H9 (cell line): ENCODE results near the gene NEUROG1. TPM values are rescaled to one million over a fixed set of nuclear protein-coding genes. Genes with fewer than 3 reads are reported as not detected.

Experiments used
- DNase-seq: peaks from one replicate; pipeline ENCODE4 v3.0.0-alpha.2; 2017
- H2AFZ ChIP-seq: one replicate; pipeline ENCODE4 v1.6.1; 2013; ENCODE audit warnings: mild to moderate bottlenecking, low read length, control low read depth, moderate library complexity
- H2AK5ac ChIP-seq: 2 replicates; pipeline ENCODE4 v1.6.1; 2013; ENCODE audit warnings: low read length, control low read depth, mixed read lengths; ENCODE audit not compliant: insufficient read length
- H2BK120ac ChIP-seq: one replicate; pipeline ENCODE4 v1.6.1; 2013; ENCODE audit warnings: low read depth, mild to moderate bottlenecking, low read length, control low read depth, inconsistent platforms; ENCODE audit not compliant: poor library complexity, severe bottlenecking
- H2BK12ac ChIP-seq: 2 replicates; pipeline ENCODE4 v1.6.1; 2013; ENCODE audit warnings: low read length, control low read depth, mixed read lengths, low read depth; ENCODE audit not compliant: insufficient read length
- H2BK15ac ChIP-seq: 2 replicates; pipeline ENCODE4 v1.6.1; 2013; ENCODE audit warnings: low read depth, low read length, control low read depth
- H2BK20ac ChIP-seq: one replicate; pipeline ENCODE4 v1.6.1; 2013; ENCODE audit warnings: low read depth, mild to moderate bottlenecking, low read length, control low read depth, inconsistent platforms; ENCODE audit not compliant: poor library complexity, severe bottlenecking
- H2BK5ac ChIP-seq: 2 replicates; pipeline ENCODE4 v1.6.1; 2013; ENCODE audit warnings: low read length, control low read depth, mixed read lengths; ENCODE audit not compliant: insufficient read length
- H3K14ac ChIP-seq: 2 replicates; pipeline ENCODE4 v1.6.1; 2013; ENCODE audit warnings: low read length, control low read depth; ENCODE audit not compliant: insufficient read depth
- H3K18ac ChIP-seq: 2 replicates; pipeline ENCODE4 v1.6.1; 2013; ENCODE audit warnings: low read depth, mild to moderate bottlenecking, mixed read lengths, low read length, control low read depth; ENCODE audit not compliant: insufficient read length
- H3K23ac ChIP-seq: 2 replicates; pipeline ENCODE4 v1.6.1; 2013; ENCODE audit warnings: low read length, control low read depth, mixed read lengths, low read depth; ENCODE audit not compliant: insufficient read length
- H3K23me2 ChIP-seq: 2 replicates; pipeline ENCODE4 v1.6.1; 2013; ENCODE audit warnings: low read depth, mild to moderate bottlenecking, mixed read lengths, low read length, control low read depth; ENCODE audit not compliant: insufficient read length, poor library complexity, severe bottlenecking
- H3K27ac ChIP-seq: 2 replicates; pipeline ENCODE4 v1.5.1; 2013; ENCODE audit warnings: low read length, control low read depth, mixed read lengths, low read depth; ENCODE audit not compliant: insufficient read length
- H3K27me3 ChIP-seq: 2 replicates; pipeline ENCODE4 v1.6.1; 2013; ENCODE audit warnings: low read length, control low read depth, inconsistent platforms; ENCODE audit not compliant: insufficient read depth
- H3K4ac ChIP-seq: 2 replicates; pipeline ENCODE4 v1.6.1; 2013; ENCODE audit warnings: low read depth, mild to moderate bottlenecking, control low read depth, inconsistent platforms, low read length, moderate library complexity
- H3K4me1 ChIP-seq: 2 replicates; pipeline ENCODE4 v1.6.1; 2013; ENCODE audit warnings: low read length, control low read depth, inconsistent platforms; ENCODE audit not compliant: insufficient read depth
- H3K4me2 ChIP-seq: 2 replicates; pipeline ENCODE4 v1.6.1; 2013; ENCODE audit warnings: low read length, control low read depth, mixed read lengths; ENCODE audit not compliant: insufficient read length, insufficient read depth
- H3K56ac ChIP-seq: 2 replicates; pipeline ENCODE4 v1.6.1; 2013; ENCODE audit warnings: low read depth, mild to moderate bottlenecking, mixed read lengths, low read length, control low read depth; ENCODE audit not compliant: insufficient read length
- H3K79me1 ChIP-seq: 2 replicates; pipeline ENCODE4 v1.6.1; 2013; ENCODE audit warnings: low read depth, mild to moderate bottlenecking, moderate library complexity, low read length, control low read depth, inconsistent platforms; ENCODE audit not compliant: insufficient read depth, poor library complexity, severe bottlenecking
- H3K79me2 ChIP-seq: 2 replicates; pipeline ENCODE4 v1.6.1; 2013; ENCODE audit warnings: low read length, control low read depth, inconsistent platforms; ENCODE audit not compliant: insufficient read depth
- H3K9ac ChIP-seq: 2 replicates; pipeline ENCODE4 v1.6.1; 2013; ENCODE audit warnings: low read length, control low read depth, mixed read lengths; ENCODE audit not compliant: insufficient read length; ENCODE audit errors: extremely low read depth
- H3K9me3 ChIP-seq: one replicate; pipeline ENCODE4 v1.6.1; 2013; ENCODE audit warnings: low read depth, low read length, inconsistent platforms; ENCODE audit not compliant: control insufficient read depth
- H3T11ph ChIP-seq: one replicate; pipeline ENCODE4 v1.6.1; 2013; ENCODE audit warnings: mild to moderate bottlenecking, low read length, control low read depth, inconsistent platforms
- H4K20me1 ChIP-seq: one replicate; pipeline ENCODE4 v1.6.1; 2013; ENCODE audit not compliant: control insufficient read depth, insufficient read length, insufficient read depth
- H4K5ac ChIP-seq: 2 replicates; pipeline ENCODE4 v1.6.1; 2013; ENCODE audit warnings: low read depth, mild to moderate bottlenecking, mixed read lengths, low read length, control low read depth; ENCODE audit not compliant: insufficient read length
- H4K8ac ChIP-seq: replicated peaks from 2 replicates; pipeline ENCODE4 v1.6.1; 2013; ENCODE audit warnings: low read length, control low read depth, mixed read lengths, low read depth; ENCODE audit not compliant: insufficient read length
- H4K91ac ChIP-seq: 2 replicates; pipeline ENCODE4 v1.6.1; 2013; ENCODE audit warnings: low read depth, mild to moderate bottlenecking, moderate library complexity, mixed read lengths, low read length, control low read depth; ENCODE audit not compliant: insufficient read length
- H3K27ac Mint-ChIP-seq, 3 experiments: 2 replicates in 2 of 3; 3 replicates in 1 of 3; pipeline ENCODE4 v1.8.0; 2020 to 2021; ENCODE audit warnings: mixed read lengths in 3 of 3, mild to moderate bottlenecking in 1 of 3, moderate library complexity in 1 of 3
- H3K27me3 Mint-ChIP-seq: 2 replicates; pipeline ENCODE4 v1.8.0; 2021; ENCODE audit warnings: low read depth, mild to moderate bottlenecking, moderate library complexity, mixed read lengths
- H3K36me3 Mint-ChIP-seq, 3 experiments: 2 replicates in 2 of 3; 3 replicates in 1 of 3; pipeline ENCODE4 v1.8.0; 2020 to 2021; ENCODE audit warnings: low read depth in 3 of 3, mixed read lengths in 3 of 3; ENCODE audit not compliant: insufficient read depth in 1 of 3
- H3K4me1 Mint-ChIP-seq, 2 experiments: 2 replicates each; pipeline ENCODE4 v1.8.0; 2020; ENCODE audit warnings: mixed read lengths in 2 of 2
- H3K4me3 Mint-ChIP-seq, 2 experiments: 2 replicates in 1 of 2; 3 replicates in 1 of 2; pipeline ENCODE4 v1.8.0; 2020 to 2021; ENCODE audit warnings: mild to moderate bottlenecking in 2 of 2, mixed read lengths in 2 of 2, moderate library complexity in 1 of 2
- H3K9me3 Mint-ChIP-seq, 2 experiments: 2 replicates in 1 of 2; 3 replicates in 1 of 2; pipeline ENCODE4 v1.8.0; 2020; ENCODE audit warnings: mild to moderate bottlenecking in 2 of 2, mixed read lengths in 2 of 2, moderate library complexity in 1 of 2
- CTCF ChIP-seq: fragments of 200-600 bp; sonication (generic); conservative IDR thresholded peaks from 3 replicates; pipeline ENCODE4 v1.8.0; 2021; ENCODE audit warnings: antibody characterized with exemption, mild to moderate bottlenecking
- WGBS: extraction: QIAGEN DNeasy Blood & Tissue Kit; methylation state at CpG from one replicate; pipeline ENCODE4 v1.1.7; 2013; ENCODE audit warnings: missing lambda C conversion rate, low lambda C conversion rate, mixed read lengths; ENCODE audit not compliant: insufficient read length; ENCODE audit errors: extremely low coverage; 5-methylcytosine and 5-hydroxymethylcytosine counted together
- total RNA-seq: library from RNA; stranded (reverse); gene quantifications from 2 replicates; pipeline ENCODE4 v1.2.1, GENCODE V29; 2021

Gene NEUROG1
- total RNA-seq, 1 experiment from 2014 or later: not detected

GRCh38 chr5:135577421-135577820 is 41.7 kb upstream of the NEUROG1 start:
- H4K20me1 ChIP-seq: no peaks in the 10 kb centered on the region
- H2BK20ac ChIP-seq: no peak overlapping the region
- no peak overlapping the region for H2BK12ac ChIP-seq
- no peak for TF ChIP-seq CTCF
- no peaks in the 10 kb centered on the region for H3K79me2 ChIP-seq
- no peak overlapping the region for H3K56ac ChIP-seq
- Mint-ChIP-seq H3K4me3 (peak overlapping the region in 1 of 2 experiments; percentile 85; a peak in 1 of 5 replicates), H3K4me1 (peaks cover 37 to 40% of the 10 kb centered on the region in 2 experiments), H3K9me3 (no peaks in the 10 kb centered on the region; a peak in 1 of 5 replicates), H3K36me3 (no peaks in the 10 kb centered on the region), H3K27me3 (peaks cover 76% of the 10 kb centered on the region), H3K27ac (no peak overlapping the region)
- H3T11ph ChIP-seq: no peak overlapping the region
- no peak for DNase-seq
- no peak overlapping the region for H3K14ac ChIP-seq
- H2BK120ac ChIP-seq: no peak overlapping the region
- peaks cover 16% of the 10 kb centered on the region; the same call in 1 of the 2 replicates for H3K4me1 ChIP-seq
- H3K18ac ChIP-seq: no peak overlapping the region
- H3K4me2 ChIP-seq: peak overlapping the region; percentile 54
- no peak overlapping the region for H2BK15ac ChIP-seq
- no peak overlapping the region for H2BK5ac ChIP-seq
- H3K4ac ChIP-seq: no peak overlapping the region
- H2AFZ ChIP-seq: no peak overlapping the region
- H3K23ac ChIP-seq: no peak overlapping the region
- no peaks in the 10 kb centered on the region for H3K79me1 ChIP-seq
- H4K91ac ChIP-seq: no peak overlapping the region
- H3K9me3 ChIP-seq: no peaks in the 10 kb centered on the region
- H2AK5ac ChIP-seq: no peak overlapping the region
- no peak overlapping the region for H4K8ac ChIP-seq
- no peak overlapping the region for H4K5ac ChIP-seq
- WGBS: no CpG with 5 or more reads among the region's 8 CpGs
- H3K27ac ChIP-seq: no peak overlapping the region
- no peak overlapping the region for H3K9ac ChIP-seq
- peaks cover 6% of the 10 kb centered on the region for H3K23me2 ChIP-seq
- peaks cover 27% of the 10 kb centered on the region; the same call in 1 of the 2 replicates for H3K27me3 ChIP-seq
